Left kidney (tissue), 8 donors: ENCODE results near the gene AKT1. TPM values are rescaled to one million over a fixed set of nuclear protein-coding genes. Genes with fewer than 3 reads are reported as not detected.
"Not testable (repeated sequence)": the region's sequence is repeated elsewhere in the genome, so short reads cannot be mapped to it uniquely, and the experiment has no call there.

Experiments
- DNase-seq: peaks from one replicate; pipeline ENCODE4 v3.0.0-alpha.2; 2013
- long read RNA-seq, 8 donors: transcript quantifications; one replicate each; lab custom pipeline, GENCODE V29; 2026
- polyA plus RNA-seq: library from polyadenylated mRNA; unstranded; fragments of 120-200 nt; gene quantifications from one replicate; pipeline ENCODE4 v1.2.1, GENCODE V29; 2013; ENCODE audit not compliant: insufficient read length

Gene AKT1
- polyA plus RNA-seq: 96.9 TPM
- long read RNA-seq, donor 1, transcript AKT1-203 (14 exons, 2,710 nt): major isoform, 24 of 73 reads
- long read RNA-seq, donor 1, partial matches to known transcripts: 36 of 73 reads
- long read RNA-seq, donor 1, other reads (novel, unspliced or antisense): 5 of 73 reads
- long read RNA-seq, donor 2, transcript AKT1-203 (14 exons, 2,710 nt): major isoform, 24 of 26 reads
- long read RNA-seq, donor 2, partial matches to known transcripts: 0 of 26 reads
- long read RNA-seq, donor 2, other reads (novel, unspliced or antisense): 0 of 26 reads
- long read RNA-seq, donor 3, transcript AKT1-203 (14 exons, 2,710 nt): major isoform, 12 of 24 reads
- long read RNA-seq, donor 3, partial matches to known transcripts: 6 of 24 reads
- long read RNA-seq, donor 3, other reads (novel, unspliced or antisense): 0 of 24 reads
- long read RNA-seq, donor 4: 0 reads
- long read RNA-seq, donor 5, transcript AKT1-220 (15 exons, 2,742 nt): minor isoform, 8 of 45 reads
- long read RNA-seq, donor 5, transcript AKT1-203 (14 exons, 2,710 nt): major isoform, 23 of 45 reads
- long read RNA-seq, donor 5, partial matches to known transcripts: 8 of 45 reads
- long read RNA-seq, donor 5, other reads (novel, unspliced or antisense): 0 of 45 reads
- long read RNA-seq, donor 6, transcript AKT1-220 (15 exons, 2,742 nt): minor isoform, 5 of 63 reads
- long read RNA-seq, donor 6, transcript AKT1-203 (14 exons, 2,710 nt): major isoform, 26 of 63 reads
- long read RNA-seq, donor 6, partial matches to known transcripts: 30 of 63 reads
- long read RNA-seq, donor 6, other reads (novel, unspliced or antisense): 0 of 63 reads
- long read RNA-seq, donor 7, transcript AKT1-203 (14 exons, 2,710 nt): major isoform, 29 of 47 reads
- long read RNA-seq, donor 7, partial matches to known transcripts: 9 of 47 reads
- long read RNA-seq, donor 7, other reads (novel, unspliced or antisense): 0 of 47 reads
- long read RNA-seq, donor 8, transcript AKT1-203 (14 exons, 2,710 nt): major isoform, 9 of 10 reads
- long read RNA-seq, donor 8, partial matches to known transcripts: 0 of 10 reads
- long read RNA-seq, donor 8, other reads (novel, unspliced or antisense): 0 of 10 reads

GRCh38 chr14:104794993-104795780 lies at the start of gene AKT1:
AKT1 (minus strand) TSS chr14:104795748; CDS start chr14:104792643, 3,105 bp downstream.
- no peak for DNase-seq

GRCh38 chr14:104845033-104845666 lies 49.6 kb upstream of the AKT1 start:
- DNase-seq: no peak

- no peak for DNase-seq
Observed at GRCh38 chr14:104844306-104845032, 48.9 kb upstream of the AKT1 start.

GRCh38 chr14:104843442-104844305 lies 48.1 kb upstream of the AKT1 start:
- DNase-seq: peak; percentile 28

- DNase-seq: no peak
Observed at GRCh38 chr14:104843006-104843405, 47.5 kb upstream of the AKT1 start.

- DNase-seq: no peak
Observed at GRCh38 chr14:104841730-104842129, 46.2 kb upstream of the AKT1 start.

- DNase-seq: not testable (repeated sequence)
Observed at GRCh38 chr14:104836171-104836935, 40.8 kb upstream of the AKT1 start.

GRCh38 chr14:104830781-104831180 lies 35.2 kb upstream of the AKT1 start:
- no peak for DNase-seq

GRCh38 chr14:104827177-104828055 lies 31.9 kb upstream of the AKT1 start:
- peak; percentile 33 for DNase-seq

GRCh38 chr14:104826861-104827176 lies 31.3 kb upstream of the AKT1 start:
- DNase-seq: no peak

GRCh38 chr14:104826189-104826860 lies 30.8 kb upstream of the AKT1 start:
- peak; percentile 82 for DNase-seq

- no peak for DNase-seq
Observed at GRCh38 chr14:104824353-104824997, 28.9 kb upstream of the AKT1 start.

GRCh38 chr14:104822821-104823615 lies 27.5 kb upstream of the AKT1 start:
- DNase-seq: no peak

GRCh38 chr14:104821971-104822608 lies 26.5 kb upstream of the AKT1 start:
- no peak for DNase-seq
